Stimulated activated CD8-positive, alpha-beta memory T cell treated with anti-CD3 and anti-CD28 coated beads, Interleukin-15, amount 100 ng/mL, for 4 hours (primary cell): Measurements from ENCODE around the gene BMP7.
"Not testable (repeated sequence)": the region's sequence is repeated elsewhere in the genome, so short reads cannot be mapped to it uniquely, and the experiment has no call there.

ENCODE experiments used
- DNase-seq, 2 donors: peaks; one replicate each; pipeline ENCODE4 v3.0.0-alpha.2; 2020; ENCODE audit warnings: low read depth in 2 of 2

BMP7 gene

GRCh38 chr20:57211406-57211805 lies 55.0 kb downstream of the BMP7 start:
- DNase-seq = no peak

- DNase-seq = no peak
Measured at GRCh38 chr20:57210911-57211280, 55.5 kb downstream of the BMP7 start.

- no peak for DNase-seq
Measured at GRCh38 chr20:57210054-57210910, 56.2 kb downstream of the BMP7 start.

DNA sequence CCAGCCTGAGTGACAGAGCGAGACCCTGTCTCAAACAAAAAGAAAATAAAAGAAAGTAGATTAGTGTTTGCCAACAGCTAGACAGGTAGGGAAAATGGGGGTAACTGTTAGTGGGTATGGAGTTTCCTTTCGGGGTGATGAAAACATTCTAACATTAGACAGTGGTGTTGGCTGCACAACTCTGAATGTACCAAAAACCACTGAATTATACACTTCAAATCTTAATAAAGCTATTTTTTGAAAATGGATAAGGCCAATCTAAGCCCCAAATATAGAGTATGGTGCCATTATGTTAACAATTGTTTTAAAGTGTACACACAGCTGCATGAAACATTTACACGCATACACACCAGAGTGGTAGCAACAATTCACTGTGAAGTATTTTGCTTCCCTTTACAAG lies 57.0 kb downstream of the BMP7 start:
- no peak for DNase-seq

- no peak for DNase-seq
Measured at GRCh38 chr20:57208198-57208597, 58.2 kb downstream of the BMP7 start.

- no peak for DNase-seq
Measured at GRCh38 chr20:57207251-57207650, 59.2 kb downstream of the BMP7 start.

DNA sequence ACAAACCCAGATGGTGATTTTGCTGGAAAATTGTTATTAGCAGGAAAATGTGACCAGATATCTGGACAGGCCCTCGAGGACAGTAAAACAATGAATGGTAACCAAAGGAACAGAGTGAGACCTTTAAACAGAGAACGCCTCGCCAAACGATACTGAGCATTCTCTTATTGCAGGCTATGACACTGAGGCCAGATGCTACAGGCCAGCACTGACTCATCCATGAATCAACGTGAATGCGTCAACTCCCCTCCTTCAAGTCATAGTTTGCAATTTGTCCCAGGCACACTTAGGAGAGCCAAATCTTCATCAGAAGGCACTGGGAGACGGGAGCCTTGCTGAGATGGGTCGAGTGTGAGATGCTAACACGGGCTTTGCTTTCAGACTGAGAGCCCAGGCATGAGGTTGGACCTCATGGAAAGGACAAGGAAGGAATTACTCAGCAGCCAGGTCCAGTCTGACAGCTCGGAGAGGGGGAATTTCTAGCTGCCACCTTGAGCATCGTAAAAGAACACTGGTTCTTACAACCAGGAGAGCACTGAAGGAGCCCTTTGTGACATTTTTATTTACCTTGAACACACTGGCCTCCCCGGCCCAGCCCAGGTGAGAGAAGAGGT lies 60.7 kb downstream of the BMP7 start:
- DNase-seq = no peak

DNA sequence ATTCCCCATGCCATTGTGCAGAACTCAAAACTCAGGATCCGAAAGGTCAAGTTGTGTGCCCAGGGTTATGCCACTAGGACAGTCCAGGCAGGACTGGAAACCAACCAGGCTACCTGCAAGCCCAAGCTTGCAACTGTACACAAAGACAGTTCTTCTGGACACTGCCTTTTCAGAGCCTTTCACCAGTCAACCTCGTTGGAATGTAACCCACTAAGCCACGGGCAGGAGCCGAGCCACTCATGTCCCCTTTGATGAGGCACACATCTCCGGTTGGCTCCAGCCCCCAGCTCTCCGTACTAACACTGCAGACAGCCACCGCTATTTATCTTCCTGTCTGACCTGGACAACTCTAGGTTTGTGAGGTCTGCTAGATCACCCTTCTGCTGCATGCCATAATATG lies 62.5 kb downstream of the BMP7 start:
- no peak for DNase-seq

DNA sequence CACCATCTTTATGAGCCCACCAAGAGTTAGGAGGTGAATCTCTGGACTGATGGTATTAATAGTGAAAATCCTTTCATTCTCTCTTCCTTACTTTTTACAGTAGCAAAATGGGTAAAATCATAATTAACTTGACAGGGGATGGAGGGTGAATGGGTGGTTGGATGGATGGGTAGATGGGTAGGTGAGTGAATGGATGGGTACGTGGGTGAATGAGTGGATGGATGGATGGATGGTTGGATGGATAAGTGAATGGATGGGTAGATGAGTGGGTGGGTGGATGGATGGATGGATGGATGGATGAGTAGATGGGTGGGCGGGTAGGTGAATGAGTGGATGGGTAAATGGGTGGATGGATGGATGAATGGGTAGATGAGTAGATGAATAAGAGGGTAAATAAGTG lies 63.2 kb downstream of the BMP7 start:
- no peak for DNase-seq

DNA sequence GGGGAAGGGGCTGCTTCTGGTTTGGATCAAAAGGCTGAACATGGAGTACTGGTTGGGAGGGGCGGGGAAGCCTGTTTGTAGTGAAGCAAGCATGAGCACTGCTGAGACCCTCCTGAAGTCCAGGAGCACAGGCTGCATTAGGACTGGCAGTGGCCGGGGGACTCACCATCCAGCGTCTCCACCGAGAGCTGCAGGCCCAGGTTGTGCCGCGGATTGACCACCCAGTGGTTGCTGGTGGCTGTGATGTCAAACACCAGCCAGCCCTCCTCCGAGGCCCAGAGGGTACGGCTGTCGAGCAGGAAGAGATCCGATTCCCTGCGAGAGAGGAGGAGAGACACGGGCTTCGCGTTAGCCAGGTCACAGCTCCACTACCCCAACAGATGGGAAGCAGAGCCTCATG lies 64.1 kb downstream of the BMP7 start:
- DNase-seq = no peak

DNA sequence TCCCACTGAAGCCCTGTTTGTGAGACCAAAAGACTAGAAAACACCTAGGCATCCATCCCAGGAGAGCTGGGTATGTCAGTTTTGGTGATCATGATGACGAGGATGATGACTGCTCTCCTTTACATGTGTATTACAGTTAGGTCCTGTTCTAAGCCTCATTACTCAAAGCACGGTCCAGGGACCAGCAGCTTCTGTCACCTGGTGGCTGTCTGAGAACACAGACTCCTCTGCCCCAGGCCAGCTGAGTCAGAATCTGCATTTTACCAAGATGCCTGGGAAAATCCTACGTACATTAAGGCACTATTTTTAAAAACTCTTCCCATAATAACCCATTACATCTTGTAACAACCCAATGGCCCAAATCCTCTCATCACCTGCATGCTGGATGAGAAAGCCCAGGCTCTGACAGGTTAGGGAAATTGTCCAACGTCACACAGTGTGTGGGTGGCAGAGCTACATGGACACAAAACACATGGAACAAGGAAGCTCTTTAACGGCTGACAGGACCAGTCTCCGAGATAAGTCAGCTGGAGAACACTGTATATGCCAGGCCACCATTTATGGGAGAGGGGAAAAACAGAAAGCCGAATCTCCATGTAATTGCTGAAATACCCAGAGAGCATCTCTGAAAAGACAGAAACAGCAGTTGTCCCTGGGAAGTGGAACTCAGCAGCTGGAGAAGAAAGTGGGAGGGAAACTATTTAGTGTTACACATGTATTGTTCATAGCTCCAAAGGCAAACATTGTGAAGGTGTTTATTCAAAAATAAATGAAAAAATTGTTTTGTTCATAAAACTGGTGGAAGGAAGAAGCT lies 65.4 kb downstream of the BMP7 start:
- DNase-seq = no peak

- DNase-seq = no peak
Measured at GRCh38 chr20:57199656-57200405, 66.6 kb downstream of the BMP7 start.

- DNase-seq = no peak
Measured at GRCh38 chr20:57198132-57199072, 68.0 kb downstream of the BMP7 start.

GRCh38 chr20:57197352-57198131 lies 68.9 kb downstream of the BMP7 start:
- DNase-seq = no peak

DNA sequence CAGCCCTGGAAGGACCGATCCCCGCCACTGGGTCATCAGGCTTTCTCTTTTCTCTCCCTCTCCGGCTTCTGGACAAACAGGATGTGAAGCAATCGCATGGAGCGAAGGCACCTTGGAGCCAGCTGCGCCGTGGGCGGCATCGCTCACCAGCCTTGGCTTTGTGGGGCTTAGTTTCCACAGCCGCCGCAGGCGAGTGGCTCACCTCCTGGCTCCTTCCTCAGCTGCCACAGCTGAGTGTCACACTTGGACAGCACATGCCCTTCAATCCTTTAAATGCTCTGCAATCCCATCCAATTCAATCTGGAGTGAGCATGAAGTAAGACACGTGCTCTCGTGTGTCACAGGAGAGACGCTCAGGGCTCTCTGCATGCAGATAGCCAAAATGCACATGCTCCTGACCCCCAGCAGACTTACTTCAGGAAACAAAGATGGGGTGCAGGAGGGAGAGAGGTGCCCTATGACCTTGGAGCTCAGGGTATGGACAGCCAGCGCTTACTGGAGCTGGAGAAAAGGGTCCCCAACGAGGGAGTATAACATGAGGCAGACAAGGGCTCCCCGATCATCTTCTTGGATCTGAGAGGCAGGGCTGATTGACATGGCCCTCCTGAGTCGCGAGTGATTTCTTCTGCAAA lies 70.9 kb downstream of the BMP7 start:
- DNase-seq = no peak

GRCh38 chr20:57195023-57195422 lies 71.4 kb downstream of the BMP7 start:
- DNase-seq = no peak

DNA sequence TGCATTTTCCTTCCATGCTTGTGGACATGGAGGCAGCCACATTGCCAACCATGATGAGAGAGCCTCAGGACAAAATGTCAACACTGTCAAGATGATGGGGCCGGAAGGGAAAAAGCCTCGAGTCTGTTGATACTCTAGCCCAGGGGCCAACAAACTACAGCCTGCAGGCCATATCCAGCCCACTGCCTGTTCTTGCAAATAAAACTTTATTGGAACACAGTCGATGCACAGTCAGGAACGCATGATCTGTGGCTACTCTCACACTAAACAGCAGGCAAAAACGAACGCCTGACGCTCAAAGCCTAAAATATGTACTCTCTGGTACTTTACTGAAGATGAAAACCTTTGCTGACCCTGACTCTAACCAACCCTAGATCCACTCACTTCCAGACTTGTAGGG lies 72.3 kb downstream of the BMP7 start:
- no peak for DNase-seq

- DNase-seq = no peak
Measured at GRCh38 chr20:57193094-57193493, 73.3 kb downstream of the BMP7 start.

- no peak for DNase-seq
Measured at GRCh38 chr20:57192311-57192710, 74.1 kb downstream of the BMP7 start.

- not testable (repeated sequence) for DNase-seq
Measured at GRCh38 chr20:57191265-57191638, 75.2 kb downstream of the BMP7 start.
